Stimulated activated CD4-positive, alpha-beta T cell treated with anti-CD3 and anti-CD28 coated beads, Interleukin-12 subunit alpha, Interleukin-12 subunit beta, amount 100 ng/mL, for 48 hours (primary cell): ENCODE measurements around the gene RNF144B.
"Not testable (repeated sequence)": the region's sequence is repeated elsewhere in the genome, so short reads cannot be mapped to it uniquely, and the experiment has no call there.

Source experiments
- DNase-seq, 3 donors: peaks; one replicate each; pipeline ENCODE4 v3.0.0-alpha.2; 2020; ENCODE audit warnings: low read depth in 2 of 3, low spot score in 1 of 3

RNF144B gene

GRCh38 chr6:18406955-18407749 is 20.0 kb downstream of the RNF144B start:
- no peak for DNase-seq

- not testable (repeated sequence) for DNase-seq
Observed at GRCh38 chr6:18409602-18410001, 22.5 kb downstream of the RNF144B start.

- no peak for DNase-seq
Observed at GRCh38 chr6:18410412-18410811, 23.3 kb downstream of the RNF144B start.

- DNase-seq, result no peak
Observed at GRCh38 chr6:18412068-18412467, 24.9 kb downstream of the RNF144B start.

GRCh38 chr6:18412644-18413043 is 25.5 kb downstream of the RNF144B start:
- DNase-seq, result no peak

- DNase-seq, result no peak
Observed at GRCh38 chr6:18413381-18413780, 26.2 kb downstream of the RNF144B start.

GRCh38 chr6:18414116-18414515 is 27.0 kb downstream of the RNF144B start:
- no peak for DNase-seq

- DNase-seq, result no peak
Observed at GRCh38 chr6:18415207-18415606, 28.1 kb downstream of the RNF144B start.

- no peak for DNase-seq
Observed at GRCh38 chr6:18415671-18416340, 28.7 kb downstream of the RNF144B start.

GRCh38 chr6:18416341-18416679 is 29.2 kb downstream of the RNF144B start:
- no peak for DNase-seq

- no peak for DNase-seq
Observed at GRCh38 chr6:18420328-18420727, 33.2 kb downstream of the RNF144B start.

- no peak for DNase-seq
Observed at GRCh38 chr6:18422136-18422535, 35.0 kb downstream of the RNF144B start.

- DNase-seq, result no peak
Observed at GRCh38 chr6:18423426-18423825, 36.3 kb downstream of the RNF144B start.

GRCh38 chr6:18424201-18424600 is 37.1 kb downstream of the RNF144B start:
- no peak for DNase-seq

- no peak for DNase-seq
Observed at GRCh38 chr6:18425218-18425617, 38.1 kb downstream of the RNF144B start.

GRCh38 chr6:18427296-18427695 is 40.1 kb downstream of the RNF144B start:
- no peak for DNase-seq

GRCh38 chr6:18429655-18430297 is 42.6 kb downstream of the RNF144B start:
- DNase-seq, result no peak

GRCh38 chr6:18431581-18431980 is 44.4 kb downstream of the RNF144B start:
- no peak for DNase-seq

- DNase-seq, result no peak
Observed at GRCh38 chr6:18432180-18432579, 45.0 kb downstream of the RNF144B start.

GRCh38 chr6:18432619-18433018 is 45.5 kb downstream of the RNF144B start:
- DNase-seq, result no peak

- no peak for DNase-seq
Observed at GRCh38 chr6:18433059-18433458, 45.9 kb downstream of the RNF144B start.

- DNase-seq, result no peak
Observed at GRCh38 chr6:18436341-18436740, 49.2 kb downstream of the RNF144B start.
